Activated CD8-positive, alpha-beta memory T cell treated with anti-CD3 and anti-CD28 coated beads, Interleukin-2, amount 10 ng/mL, durations not matched to agents 7 days and 5 days (primary cell): ENCODE data around the gene CDX1. TPM values are rescaled to one million over a fixed set of nuclear protein-coding genes. Genes with fewer than 3 reads are reported as not detected.
A peak's percentile ranks its signal among the peaks of the same experiment; 100 is the strongest.

ENCODE experiments used
- ATAC-seq: fragments of 150-1000 bp; cut with Tn5 transposase; one replicate; pipeline ENCODE4 v1.10.0; 2021; ENCODE audit warnings: moderate library complexity
- CTCF ChIA-PET: fragments of 350-600 bp; sonication (Branson Sonifier 250); formaldehyde crosslinking; loops from one replicate; lab custom pipeline; 2021; ENCODE audit warnings: antibody characterized with exemption; lab: Charles Lee
- DNase-seq: peaks from one replicate; pipeline ENCODE4 v3.0.0-alpha.2; 2020
- H3K27ac Mint-ChIP-seq: one replicate; pipeline ENCODE4 v1.8.0; 2021; ENCODE audit warnings: mild to moderate bottlenecking, mixed read lengths
- H3K27me3 Mint-ChIP-seq: one replicate; pipeline ENCODE4 v1.8.0; 2021; ENCODE audit warnings: mixed read lengths
- H3K36me3 Mint-ChIP-seq: one replicate; pipeline ENCODE4 v1.8.0; 2021; ENCODE audit warnings: mild to moderate bottlenecking, mixed read lengths
- H3K4me1 Mint-ChIP-seq: one replicate; pipeline ENCODE4 v1.8.0; 2021; ENCODE audit warnings: mixed read lengths
- H3K4me3 Mint-ChIP-seq: one replicate; pipeline ENCODE4 v1.8.0; 2021; ENCODE audit warnings: mild to moderate bottlenecking, moderate library complexity, mixed read lengths
- H3K9me3 Mint-ChIP-seq: one replicate; pipeline ENCODE4 v1.8.0; 2022; ENCODE audit warnings: low read depth, mixed read lengths
- total RNA-seq, 2 experiments: library from RNA; stranded (reverse); gene quantifications; one replicate each; pipeline ENCODE4 v1.2.3, GENCODE V29; 2021

The CDX1 gene
- total RNA-seq, 2 experiments from 2014 or later = not detected

DNA sequence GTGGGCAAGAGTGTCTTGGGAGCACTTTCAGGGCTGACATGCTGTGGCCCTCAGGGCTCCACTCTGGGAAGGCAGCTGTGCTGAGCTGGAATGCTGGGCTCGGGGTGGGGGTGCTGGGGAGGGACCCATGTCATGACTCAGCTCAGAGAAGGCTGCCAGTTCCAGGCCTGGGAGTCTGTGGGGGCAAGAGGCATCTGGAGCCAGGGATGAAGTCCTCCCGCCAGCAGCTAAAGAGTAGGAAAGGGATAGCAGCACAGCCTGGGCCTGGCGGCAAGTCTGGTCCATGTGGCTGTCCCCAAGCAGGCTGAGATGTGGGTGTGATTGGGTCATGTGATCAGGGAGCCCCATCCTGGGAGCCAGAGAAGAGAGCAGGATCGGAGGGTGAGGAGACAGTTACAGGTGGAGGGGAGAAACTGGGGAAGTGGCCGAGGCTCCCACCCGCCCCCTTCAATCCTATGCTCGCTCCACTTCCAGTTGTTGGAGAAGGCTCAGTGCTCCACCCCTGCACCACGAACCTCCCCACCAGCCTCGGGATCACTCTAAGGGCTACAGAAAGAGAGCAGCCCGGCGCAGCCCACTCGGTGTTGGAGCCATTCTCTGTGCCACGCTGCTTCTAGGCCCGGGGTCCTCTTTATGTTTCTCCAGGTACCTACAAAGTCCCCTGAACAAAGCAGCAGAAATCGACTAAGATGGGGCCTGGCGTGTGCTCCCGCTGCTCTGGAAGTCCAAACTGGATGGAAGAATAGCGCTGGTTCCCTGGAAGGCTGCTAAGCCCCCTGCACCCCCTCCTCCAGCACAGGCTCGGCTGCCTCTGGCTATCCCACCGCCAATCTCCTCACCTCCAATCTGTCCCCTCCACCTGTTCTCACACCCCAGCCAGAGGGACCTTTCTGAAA is 23.0 kb upstream of the CDX1 start:
- CTCF ChIA-PET = interaction anchor here (1.1 to 2.0 kb wide), 2 partner anchors 11 to 75 kb away, joined by 3 to 4 read pairs; no protein-coding TSS in a partner anchor
- Mint-ChIP-seq H3K36me3 (peaks cover 17% of the 10 kb centered on the region), H3K27me3 (no peaks in the 10 kb centered on the region), H3K9me3 (no peaks in the 10 kb centered on the region), H3K4me1 (peaks cover 50% of the 10 kb centered on the region), H3K27ac (peak overlapping the region; percentile 12), H3K4me3 (no peak overlapping the region)
- no peak for ATAC-seq
- DNase-seq = no peak

DNA sequence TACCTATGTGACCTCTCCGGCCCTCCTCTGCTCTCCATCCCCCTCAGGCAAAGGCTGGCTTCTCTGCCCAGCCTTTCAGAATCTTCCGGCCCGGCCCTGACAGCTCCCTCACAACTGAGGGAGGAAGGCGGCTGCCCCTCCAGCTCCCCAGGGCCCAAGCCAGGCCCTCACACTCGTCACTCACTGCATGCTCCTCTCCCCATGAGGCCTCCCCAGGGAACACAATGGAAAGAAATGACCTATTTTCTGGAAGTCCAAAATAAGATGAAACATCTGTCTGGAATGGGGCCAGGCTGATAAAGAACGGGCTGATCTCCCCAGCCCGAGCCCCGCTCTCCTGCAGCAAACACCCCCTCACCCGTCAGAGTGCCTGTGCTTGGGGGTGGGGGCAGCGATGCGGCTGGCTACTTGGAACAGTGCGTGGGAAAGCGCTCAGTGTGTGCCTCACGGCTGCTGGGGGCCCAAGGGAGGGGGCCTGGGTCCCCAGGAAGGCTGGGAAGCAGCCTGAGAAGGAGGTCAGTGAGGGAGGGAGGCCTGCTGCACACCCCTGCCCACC is 22.3 kb upstream of the CDX1 start:
- H3K9me3 Mint-ChIP-seq = no peaks in the 10 kb centered on the region
- no peak overlapping the region for H3K27ac Mint-ChIP-seq
- ATAC-seq = no peak
- no peak overlapping the region for H3K4me3 Mint-ChIP-seq
- peaks cover 58% of the 10 kb centered on the region for H3K4me1 Mint-ChIP-seq
- peaks cover 22% of the 10 kb centered on the region for H3K36me3 Mint-ChIP-seq
- CTCF ChIA-PET = interaction anchor here (1.3 to 2.0 kb wide), 3 partner anchors 10 to 15 kb away, joined by 5 to 6 read pairs (median 6); partner anchors contain the start of gene PDGFRB
- no peak for DNase-seq
- H3K27me3 Mint-ChIP-seq = no peaks in the 10 kb centered on the region

DNA sequence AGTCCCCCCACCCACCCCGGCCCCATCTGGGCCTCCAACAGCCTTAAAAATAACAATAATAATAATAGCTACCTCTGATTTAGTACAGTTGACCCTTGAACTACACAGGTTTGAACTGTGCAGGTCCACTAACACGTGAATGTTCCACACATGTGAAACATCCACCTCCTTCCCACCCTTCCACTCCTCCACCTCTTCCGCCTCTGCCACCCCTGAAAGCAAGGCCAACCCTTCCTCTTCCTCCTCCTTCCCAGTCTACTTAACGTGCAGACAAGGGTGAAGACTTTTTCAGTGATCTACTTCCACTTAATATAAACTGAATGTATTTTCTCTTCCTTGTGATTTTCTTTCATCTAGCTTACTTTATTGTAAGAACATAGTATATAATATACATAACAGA is 21.7 kb upstream of the CDX1 start:
- no peaks in the 10 kb centered on the region for H3K9me3 Mint-ChIP-seq
- peaks cover 22% of the 10 kb centered on the region for H3K36me3 Mint-ChIP-seq
- CTCF ChIA-PET = interaction anchor here (0.8 to 2.0 kb wide), 6 partner anchors 9 to 478 kb away, joined by 3 to 6 read pairs (median 4); partner anchors contain the start of gene PDGFRB
- no peaks in the 10 kb centered on the region for H3K27me3 Mint-ChIP-seq
- H3K4me3 Mint-ChIP-seq = no peak overlapping the region
- H3K27ac Mint-ChIP-seq = no peak overlapping the region
- DNase-seq (no peak), ATAC-seq (no peak)
- H3K4me1 Mint-ChIP-seq = peaks cover 63% of the 10 kb centered on the region

DNA sequence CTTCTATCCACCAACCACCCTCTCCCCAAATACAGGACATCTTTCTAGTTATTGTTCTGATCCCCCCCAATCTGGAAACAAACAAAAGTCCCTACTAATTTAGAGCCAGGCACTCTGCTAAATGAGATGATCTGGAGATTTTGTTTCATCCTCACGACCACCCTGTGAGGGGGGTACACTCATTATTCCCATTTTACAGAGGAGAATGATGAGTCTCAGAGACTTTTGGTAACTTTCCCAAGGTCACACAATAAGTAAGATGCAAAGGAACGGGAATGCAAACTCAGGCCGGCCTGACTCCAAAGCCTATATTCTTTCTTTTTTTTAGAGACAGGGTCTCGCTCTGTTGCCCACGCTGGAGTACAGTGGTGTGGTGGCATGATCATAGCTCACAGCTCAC is 20.3 kb upstream of the CDX1 start:
- DNase-seq = no peak
- no peak for ATAC-seq
- no peaks in the 10 kb centered on the region for H3K27me3 Mint-ChIP-seq
- no peak overlapping the region for H3K27ac Mint-ChIP-seq
- H3K36me3 Mint-ChIP-seq = peaks cover 28% of the 10 kb centered on the region
- no peak overlapping the region for H3K4me3 Mint-ChIP-seq
- H3K9me3 Mint-ChIP-seq = no peaks in the 10 kb centered on the region
- CTCF ChIA-PET = interaction anchor here (1.4 to 2.0 kb wide), 3 partner anchors 9 to 13 kb away, joined by 3 to 6 read pairs (median 6); partner anchors contain the start of gene PDGFRB
- H3K4me1 Mint-ChIP-seq = peaks cover 70% of the 10 kb centered on the region

DNA sequence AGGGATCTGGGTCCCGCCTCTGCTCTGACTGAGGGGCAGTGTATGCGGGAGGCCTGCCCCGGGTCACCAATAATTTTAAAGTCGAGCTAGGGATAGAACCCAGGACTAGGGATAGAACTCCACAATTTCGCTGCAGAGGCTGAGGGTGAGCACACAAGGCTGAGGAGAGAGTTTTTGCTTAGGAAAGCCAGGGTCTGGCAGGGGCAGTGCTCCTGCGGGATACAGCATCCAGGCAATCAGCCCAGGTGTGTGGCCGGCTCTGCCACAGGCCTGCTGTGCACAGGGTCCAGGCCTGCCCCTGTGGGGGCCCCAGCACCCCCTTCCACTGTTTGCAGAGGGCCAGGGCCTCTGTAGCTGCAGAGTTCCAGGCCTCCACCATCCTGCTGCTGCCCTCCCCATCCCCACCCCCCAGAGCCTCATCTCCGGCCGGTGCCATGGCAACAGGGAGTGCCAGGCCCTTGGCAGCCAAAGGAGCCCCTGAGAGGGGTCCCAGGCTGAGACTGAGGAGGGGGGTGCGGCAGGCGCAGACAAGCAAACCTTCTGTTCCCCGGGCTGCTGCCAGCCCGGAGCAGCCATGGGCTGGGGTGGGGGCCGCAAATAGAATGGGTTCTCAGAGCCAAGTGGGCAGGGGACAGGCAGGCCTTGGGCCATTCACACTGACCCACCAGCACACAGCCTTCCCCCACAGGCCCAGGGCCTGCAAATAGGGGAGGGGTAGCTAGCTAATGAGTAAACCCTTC is 19.5 kb upstream of the CDX1 start:
- H3K36me3 Mint-ChIP-seq = peaks cover 25% of the 10 kb centered on the region
- no peaks in the 10 kb centered on the region for H3K9me3 Mint-ChIP-seq
- no peak overlapping the region for H3K27ac Mint-ChIP-seq
- DNase-seq (no peak), ATAC-seq (no peak)
- CTCF ChIA-PET = no interaction called here
- H3K27me3 Mint-ChIP-seq = no peaks in the 10 kb centered on the region
- peaks cover 71% of the 10 kb centered on the region for H3K4me1 Mint-ChIP-seq
- H3K4me3 Mint-ChIP-seq = no peak overlapping the region

DNA sequence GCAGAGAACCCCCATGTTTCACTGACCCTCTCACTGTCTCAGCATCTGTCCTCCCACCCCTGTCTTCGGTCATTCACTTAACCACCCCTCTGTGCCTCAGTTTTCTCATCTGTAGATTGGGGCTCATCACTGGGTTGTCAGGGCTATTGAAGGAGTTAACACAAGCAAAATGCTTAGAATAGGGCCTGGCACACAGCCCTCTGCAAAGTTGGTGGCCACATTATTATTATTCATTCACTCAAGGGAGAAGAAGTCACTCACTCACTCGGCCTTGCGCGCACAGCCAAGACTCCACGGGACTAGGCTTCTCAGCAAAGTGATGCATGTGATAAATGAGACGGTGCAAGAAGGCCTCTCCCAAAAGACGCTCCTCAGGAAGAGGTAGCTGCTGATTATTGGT is 18.9 kb upstream of the CDX1 start:
- DNase-seq (no peak), ATAC-seq (no peak)
- Mint-ChIP-seq H3K27ac (peak overlapping the region; percentile 54), H3K36me3 (peaks cover 30% of the 10 kb centered on the region), H3K4me3 (no peak overlapping the region), H3K9me3 (no peaks in the 10 kb centered on the region), H3K27me3 (no peaks in the 10 kb centered on the region), H3K4me1 (peaks cover 77% of the 10 kb centered on the region)
- CTCF ChIA-PET = no interaction called here

DNA sequence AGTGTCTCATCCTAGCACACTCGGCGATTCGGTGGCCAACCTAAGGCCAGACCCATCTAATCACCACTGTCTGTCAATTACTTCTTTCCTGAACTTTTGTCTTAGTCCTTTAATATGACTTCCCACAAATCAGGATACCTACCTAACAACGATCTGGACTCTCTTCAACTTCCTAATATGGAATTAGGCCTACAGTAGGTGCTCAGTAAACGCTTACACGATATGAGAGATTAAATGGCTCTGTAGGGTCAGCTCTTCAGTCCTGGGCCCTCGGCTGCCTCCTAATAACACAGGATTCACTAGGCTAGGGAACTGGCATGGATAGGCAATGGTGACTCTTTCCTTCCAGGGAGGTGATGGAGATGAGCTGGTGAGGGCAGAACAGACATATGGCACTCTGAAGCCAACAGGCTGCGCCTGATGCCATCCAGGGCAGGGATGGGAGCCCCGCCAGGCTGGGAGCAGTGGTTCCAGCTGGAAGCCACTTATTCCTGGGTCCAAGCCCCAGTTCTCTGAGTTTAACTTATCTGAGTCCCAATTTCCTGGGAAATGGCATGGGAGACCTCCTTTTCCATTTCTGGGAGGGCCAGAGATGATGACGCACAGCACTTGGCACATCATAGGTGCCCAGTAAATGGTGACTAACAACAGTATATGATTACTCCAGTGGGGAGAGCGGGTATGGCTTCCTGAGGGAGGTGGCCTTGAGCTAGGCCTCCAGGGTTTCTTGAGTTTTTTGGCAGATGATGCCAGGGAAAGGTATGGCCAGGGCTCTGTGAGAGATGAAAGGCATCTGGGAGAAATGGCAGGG is 18.3 kb upstream of the CDX1 start:
- H3K36me3 Mint-ChIP-seq = peaks cover 26% of the 10 kb centered on the region
- H3K27me3 Mint-ChIP-seq = no peaks in the 10 kb centered on the region
- CTCF ChIA-PET = interaction anchor here (1.2 to 3.3 kb wide), 7 partner anchors 8 to 295 kb away, joined by 3 to 12 read pairs (median 5); no protein-coding TSS in a partner anchor
- ATAC-seq = no peak
- H3K9me3 Mint-ChIP-seq = no peaks in the 10 kb centered on the region
- peak overlapping the region; percentile 93 for H3K27ac Mint-ChIP-seq
- no peak for DNase-seq
- peaks cover 77% of the 10 kb centered on the region for H3K4me1 Mint-ChIP-seq
- peak overlapping the region; percentile 10 for H3K4me3 Mint-ChIP-seq

DNA sequence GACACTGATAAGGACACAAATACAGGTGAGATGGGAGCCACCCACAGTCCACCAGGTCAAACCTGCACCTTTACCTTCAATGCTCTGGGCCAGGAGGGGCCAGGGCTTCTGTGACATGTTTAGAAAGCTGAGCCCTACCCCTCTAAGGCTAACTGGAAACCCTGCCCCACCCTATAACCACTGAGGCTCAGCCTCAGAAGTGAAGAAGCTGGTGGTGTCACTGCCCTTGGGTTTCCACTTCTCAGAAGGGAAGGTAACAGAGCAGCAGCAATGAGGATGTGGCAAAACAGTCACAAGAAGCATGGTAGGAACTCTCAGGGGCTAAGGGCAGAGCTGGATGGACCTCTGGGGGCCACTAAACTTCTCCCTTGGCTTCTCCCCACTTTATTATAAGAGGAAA is 17.0 kb upstream of the CDX1 start:
- H3K4me3 Mint-ChIP-seq = peak overlapping the region; percentile 40
- peak overlapping the region; percentile 93 for H3K27ac Mint-ChIP-seq
- CTCF ChIA-PET = interaction anchor here (1.2 to 3.3 kb wide), 9 partner anchors 8 to 301 kb away, joined by 3 to 12 read pairs (median 5); no protein-coding TSS in a partner anchor
- H3K27me3 Mint-ChIP-seq = peaks cover 6% of the 10 kb centered on the region
- no peaks in the 10 kb centered on the region for H3K9me3 Mint-ChIP-seq
- peak; percentile 85 for ATAC-seq
- peak; percentile 89 for DNase-seq
- peaks cover 35% of the 10 kb centered on the region for H3K36me3 Mint-ChIP-seq
- H3K4me1 Mint-ChIP-seq = peaks cover 77% of the 10 kb centered on the region

DNA sequence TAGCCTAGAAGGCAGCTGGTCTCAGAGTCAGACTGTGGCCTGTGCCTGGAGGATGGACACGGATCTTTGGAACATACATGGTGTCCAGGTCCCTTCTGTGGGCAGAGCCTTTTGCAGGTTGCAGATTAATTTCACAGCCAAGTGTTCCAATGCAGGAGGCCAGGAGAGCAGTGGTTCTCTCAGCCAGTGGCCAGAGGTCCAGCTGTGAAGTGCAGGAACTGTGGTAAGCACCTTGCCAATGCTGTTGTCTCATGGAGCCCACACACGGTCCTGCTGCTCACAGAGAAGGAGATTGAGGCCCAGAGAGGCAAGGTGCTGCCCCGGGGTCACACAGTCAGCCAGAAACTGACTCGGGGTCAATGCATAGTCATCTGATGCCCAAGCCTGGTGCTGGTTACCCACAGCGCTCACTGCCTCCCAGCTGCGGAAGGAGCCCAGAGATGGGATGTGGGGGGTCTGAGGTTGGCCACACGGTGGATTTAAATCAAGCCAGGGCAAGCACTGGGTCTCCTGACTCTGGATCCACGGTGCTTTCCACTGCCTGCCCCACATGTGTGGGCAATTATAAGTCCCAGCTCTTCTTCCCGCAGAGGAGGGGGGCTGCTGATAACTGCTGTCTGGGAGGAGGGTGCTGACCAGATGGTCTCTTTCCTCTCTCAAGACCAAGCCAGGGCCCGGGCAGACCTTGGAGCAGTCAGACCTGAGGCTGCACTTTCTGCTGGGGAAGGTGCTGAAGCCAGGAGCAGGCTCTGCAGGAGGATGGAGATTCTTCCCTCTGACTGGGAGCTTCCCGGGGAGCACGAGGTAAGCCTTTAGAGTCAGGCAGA is 13.7 kb upstream of the CDX1 start:
- Mint-ChIP-seq H3K4me3 (peak overlapping the region; percentile 88), H3K27me3 (peaks cover 11% of the 10 kb centered on the region), H3K36me3 (peaks cover 30% of the 10 kb centered on the region), H3K4me1 (peaks cover 74% of the 10 kb centered on the region), H3K27ac (peak overlapping the region; percentile 70), H3K9me3 (no peaks in the 10 kb centered on the region)
- DNase-seq (peak; percentile 87), ATAC-seq (peak; percentile 56)
- CTCF ChIA-PET = interaction anchor here (1.2 to 4.0 kb wide), 7 partner anchors 8 to 107 kb away, joined by 3 to 20 read pairs (median 4); no protein-coding TSS in a partner anchor

DNA sequence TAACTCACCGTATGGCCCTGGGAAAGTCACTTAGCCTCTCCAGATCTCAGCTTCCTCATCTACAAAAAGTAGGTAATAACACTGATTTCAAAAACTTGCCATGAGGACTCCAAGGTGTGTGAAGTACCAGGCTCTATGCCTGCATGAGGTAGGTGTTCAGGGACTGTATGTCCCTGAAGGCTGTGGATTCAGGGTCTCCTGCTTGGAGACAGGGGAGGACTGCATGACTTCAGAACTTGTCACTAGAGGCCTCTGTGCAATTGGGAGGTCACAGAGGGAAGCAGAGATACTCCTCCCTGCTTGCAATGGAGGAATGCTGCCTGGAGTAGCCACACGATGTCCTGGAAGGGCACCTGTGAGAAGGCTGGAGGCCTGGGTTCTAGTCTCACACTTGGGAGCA is 13.1 kb upstream of the CDX1 start:
- DNase-seq = no peak
- Mint-ChIP-seq H3K27ac (peak overlapping the region; percentile 52), H3K4me3 (peak overlapping the region; percentile 88), H3K4me1 (peaks cover 69% of the 10 kb centered on the region), H3K27me3 (peaks cover 11% of the 10 kb centered on the region), H3K36me3 (peaks cover 25% of the 10 kb centered on the region), H3K9me3 (no peaks in the 10 kb centered on the region)
- ATAC-seq = no peak
- CTCF ChIA-PET = interaction anchor here (1.2 to 4.0 kb wide), 5 partner anchors 8 to 108 kb away, joined by 3 to 20 read pairs (median 5); no protein-coding TSS in a partner anchor

DNA sequence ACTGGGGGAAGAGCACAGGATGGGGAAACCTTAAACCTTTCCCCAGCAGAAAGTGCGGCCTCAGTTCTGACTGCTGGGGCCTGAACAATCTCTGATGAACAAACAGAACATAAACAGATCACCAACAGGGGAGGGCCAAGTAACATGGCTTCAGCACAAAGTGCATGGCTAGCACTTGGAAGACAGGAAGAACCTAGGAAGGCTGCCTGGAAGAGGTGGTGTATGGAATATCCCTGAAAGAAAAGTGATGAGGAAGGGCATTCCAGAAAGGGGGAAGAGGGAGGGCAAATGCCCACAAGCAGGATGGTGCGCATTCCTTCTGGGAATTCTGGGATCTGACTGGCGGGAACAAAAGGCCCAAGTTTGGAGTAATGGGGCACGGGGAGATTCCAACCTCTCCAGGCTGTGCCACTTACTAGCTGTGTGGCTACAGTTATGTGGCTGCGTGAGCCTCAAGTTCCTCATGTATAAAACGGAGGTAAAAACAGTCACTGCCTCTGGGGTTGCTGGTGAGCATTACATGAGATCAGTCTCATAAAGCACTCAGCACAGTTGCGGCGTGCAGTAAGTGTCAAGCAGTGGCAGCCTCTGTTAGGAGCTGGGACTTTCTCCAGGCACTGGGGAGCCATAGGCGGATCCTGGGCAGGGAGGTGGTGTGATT is 12.5 kb upstream of the CDX1 start:
- CTCF ChIA-PET = interaction anchor here (1.1 to 4.0 kb wide), 6 partner anchors 9 to 62 kb away, joined by 3 to 20 read pairs (median 4); no protein-coding TSS in a partner anchor
- Mint-ChIP-seq H3K27me3 (peaks cover 11% of the 10 kb centered on the region), H3K27ac (peak overlapping the region; percentile 83), H3K36me3 (peaks cover 20% of the 10 kb centered on the region), H3K4me1 (peaks cover 63% of the 10 kb centered on the region), H3K9me3 (no peaks in the 10 kb centered on the region), H3K4me3 (peak overlapping the region; percentile 88)
- peak; percentile 70 for DNase-seq
- ATAC-seq = peak; percentile 18
